ENCODE measurements around the gene MRPL36.

MRPL36 gene

DNA sequence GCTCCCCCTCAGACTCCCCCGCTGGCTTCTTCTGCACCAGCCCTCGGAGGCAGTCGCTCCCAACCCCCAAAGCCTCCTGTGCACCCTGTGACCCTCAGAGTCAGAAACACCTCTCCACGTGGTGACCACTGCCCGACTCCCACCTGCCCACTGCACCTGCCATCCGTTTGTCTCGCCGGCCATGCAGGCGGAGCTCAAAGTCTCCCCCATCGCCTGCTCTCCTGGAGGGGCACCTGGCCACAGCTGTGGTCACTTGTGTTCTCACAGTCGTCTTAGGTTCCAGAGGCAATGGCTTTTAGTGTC, 38.2 kb downstream of the MRPL36 start:
- ATAC-seq = no peak
- Mint-ChIP-seq H3K4me1 (no peaks in the 10 kb centered on the region), H3K4me3 (no peak overlapping the region), H3K27me3 (peaks cover 39% of the 10 kb centered on the region), H3K9me3 (peaks cover 0 to 8% of the 10 kb centered on the region in 2 donors), H3K27ac (no peak overlapping the region)
- no peak for DNase-seq

DNA sequence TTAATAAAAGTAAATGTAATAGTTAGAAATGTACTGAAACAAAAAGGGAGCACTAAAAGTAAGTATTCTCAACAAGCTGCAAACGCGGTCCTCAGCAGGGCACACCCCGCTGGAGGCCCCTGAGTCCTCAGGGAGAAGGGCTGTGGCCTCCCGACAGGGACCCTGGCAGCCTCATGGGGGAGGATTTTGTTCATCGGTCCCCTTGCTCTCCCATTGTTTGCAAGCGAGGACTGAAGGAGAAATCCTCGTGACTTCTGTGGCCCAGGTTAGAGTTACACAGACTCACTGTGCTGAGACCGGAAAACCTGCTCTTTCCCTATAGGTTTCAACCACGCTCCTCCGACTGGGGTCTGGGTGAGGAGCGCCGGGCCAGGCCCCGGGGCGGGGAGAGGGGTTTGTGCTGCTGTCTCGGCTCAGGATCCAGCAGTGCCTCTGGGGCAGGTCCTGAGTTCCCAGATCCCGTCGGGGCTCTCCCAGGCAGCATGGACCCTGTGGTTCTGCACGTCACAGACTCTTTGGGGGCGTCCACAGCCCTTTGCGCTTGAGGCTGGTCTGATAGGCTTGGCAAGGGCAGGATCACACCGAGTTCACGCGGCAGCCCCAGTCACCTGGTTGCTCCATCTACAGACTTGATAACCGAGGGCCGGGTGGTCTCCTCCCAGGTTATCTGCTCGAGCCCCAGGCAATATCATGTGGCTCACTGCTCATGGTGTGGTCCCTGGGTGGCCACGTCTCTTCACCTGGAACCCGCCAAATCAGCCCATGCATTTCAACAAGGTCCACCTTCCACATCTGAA, 38.8 kb downstream of the MRPL36 start:
- H3K27ac Mint-ChIP-seq = no peak overlapping the region
- ATAC-seq = no peak
- H3K27me3 Mint-ChIP-seq = peaks cover 39% of the 10 kb centered on the region
- H3K4me3 Mint-ChIP-seq = no peak overlapping the region
- DNase-seq = no peak
- peaks cover 0 to 8% of the 10 kb centered on the region in 2 donors for H3K9me3 Mint-ChIP-seq
- H3K4me1 Mint-ChIP-seq = no peaks in the 10 kb centered on the region

DNA sequence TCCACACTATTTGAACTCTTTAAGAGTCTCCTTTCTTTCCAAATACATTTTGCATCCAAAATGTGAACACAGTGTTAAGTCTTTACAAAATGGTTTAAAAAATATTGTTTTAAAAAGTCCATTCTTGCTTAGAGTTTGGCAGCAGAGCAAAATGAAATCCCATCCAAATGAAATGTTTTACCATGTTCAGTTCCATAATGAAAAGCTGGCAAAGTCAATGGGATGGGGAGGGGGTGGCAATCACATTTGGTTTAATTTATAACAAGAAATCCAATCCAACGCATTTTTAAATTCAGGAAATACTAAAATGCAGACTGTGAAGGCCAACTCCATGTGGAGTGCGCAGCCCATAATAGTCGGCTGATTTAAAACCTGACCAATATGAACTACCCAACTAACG, 39.4 kb downstream of the MRPL36 start:
- Mint-ChIP-seq H3K4me3 (no peak overlapping the region), H3K27ac (no peak overlapping the region), H3K27me3 (peaks cover 39% of the 10 kb centered on the region), H3K4me1 (no peaks in the 10 kb centered on the region), H3K9me3 (peaks cover 0 to 8% of the 10 kb centered on the region in 2 donors)
- DNase-seq (no peak), ATAC-seq (no peak)

DNA sequence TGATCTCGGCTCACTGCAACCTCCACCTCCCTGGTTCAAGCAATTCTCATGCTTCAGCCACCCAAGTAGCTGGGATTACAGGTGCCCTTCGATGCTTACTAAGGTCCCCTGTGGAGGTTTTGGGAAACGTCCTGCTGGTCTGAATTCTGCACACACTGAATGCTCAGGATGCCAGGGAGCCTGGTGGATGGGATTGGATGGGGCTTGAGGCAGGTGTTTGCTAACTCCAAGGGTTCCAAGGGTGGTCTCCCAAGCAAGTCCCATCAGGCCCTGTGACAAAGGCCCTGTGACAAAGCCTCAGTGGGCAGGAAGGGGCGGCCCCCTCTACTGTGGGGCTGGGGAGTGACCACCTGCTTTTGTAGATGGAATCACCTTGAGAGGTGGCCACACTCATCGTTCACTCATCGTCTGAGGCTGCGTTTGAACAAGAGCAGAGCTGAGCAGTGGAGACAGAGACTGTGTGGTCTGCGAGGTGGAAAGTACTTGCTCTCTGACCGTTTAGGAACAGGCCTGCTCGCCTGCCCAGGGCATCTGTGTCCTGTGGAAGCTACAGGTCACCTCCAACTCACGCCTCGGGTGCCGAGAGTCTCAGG, 40.2 kb downstream of the MRPL36 start:
- Mint-ChIP-seq H3K4me3 (no peak overlapping the region), H3K4me1 (no peaks in the 10 kb centered on the region), H3K27me3 (peaks cover 32% of the 10 kb centered on the region), H3K27ac (no peak overlapping the region), H3K9me3 (peaks cover 0 to 8% of the 10 kb centered on the region in 2 donors)
- DNase-seq (peak in 1 of 2 donors; percentile 4), ATAC-seq (no peak)

DNA sequence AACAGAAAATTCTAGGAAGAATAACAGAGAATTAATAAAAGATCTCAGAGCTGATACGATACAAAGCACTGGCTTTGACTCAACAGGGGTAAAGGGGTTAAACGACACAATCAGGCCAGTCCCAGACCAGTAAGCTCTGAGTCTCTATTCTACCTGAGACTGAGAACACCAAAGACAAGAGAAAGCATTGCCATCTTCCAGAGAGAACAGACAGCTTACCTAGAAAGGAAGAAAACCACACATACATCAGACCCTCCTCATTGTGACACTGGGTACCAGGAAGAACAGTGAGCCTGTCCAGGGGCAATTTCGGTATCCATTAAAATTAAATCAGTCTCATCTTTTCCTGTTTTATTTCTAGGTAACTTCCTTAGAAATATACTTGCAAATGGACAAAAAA, 41.1 kb downstream of the MRPL36 start:
- Mint-ChIP-seq H3K27ac (no peak overlapping the region), H3K4me3 (no peak overlapping the region), H3K9me3 (peaks cover 0 to 8% of the 10 kb centered on the region in 2 donors), H3K27me3 (peaks cover 23% of the 10 kb centered on the region), H3K4me1 (no peaks in the 10 kb centered on the region)
- DNase-seq = no peak
- ATAC-seq = no peak

DNA sequence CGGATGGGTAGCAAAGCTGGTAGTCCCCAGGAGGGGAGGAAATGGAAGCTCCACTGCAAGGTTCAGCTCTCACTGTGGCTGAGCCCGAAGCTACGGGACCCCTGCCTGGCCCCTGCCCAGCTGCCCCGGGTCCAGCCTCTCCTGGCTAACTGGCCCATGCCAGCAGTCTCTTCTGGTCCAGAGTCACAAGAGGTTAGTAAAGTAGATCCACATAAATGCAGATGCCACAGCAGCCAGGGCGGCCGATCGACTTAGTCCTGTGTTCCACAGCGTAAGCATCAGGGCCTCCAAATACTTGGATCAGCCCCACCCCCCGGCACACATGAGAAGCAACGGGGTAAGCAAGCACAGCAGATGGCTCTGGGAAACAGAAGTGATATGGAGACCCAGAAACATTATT, 42.1 kb downstream of the MRPL36 start:
- Mint-ChIP-seq H3K9me3 (peaks cover 0 to 8% of the 10 kb centered on the region in 2 donors), H3K4me3 (no peak overlapping the region), H3K27me3 (peaks cover 14% of the 10 kb centered on the region), H3K27ac (no peak overlapping the region), H3K4me1 (no peaks in the 10 kb centered on the region)
- ATAC-seq (no peak), DNase-seq (peak in 1 of 2 donors; percentile 3)

DNA sequence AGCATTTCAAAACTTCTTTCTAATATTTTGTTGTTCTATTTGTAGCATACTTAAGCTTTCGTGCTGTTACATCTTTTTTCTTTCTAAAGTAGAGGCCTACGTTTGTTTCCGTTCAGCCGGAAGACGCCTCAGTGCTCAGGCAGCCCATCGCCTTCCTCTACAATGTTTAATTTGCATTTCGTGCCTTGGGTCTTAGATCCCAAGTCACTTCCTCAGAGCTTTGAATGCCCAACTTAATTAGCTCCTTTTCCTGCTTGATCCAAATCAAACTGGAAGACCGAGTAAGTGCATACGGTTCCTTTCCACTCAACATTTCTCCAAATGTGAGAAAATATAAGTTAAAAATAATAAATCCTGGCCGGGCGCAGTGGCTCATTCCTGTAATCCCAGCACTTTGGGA, 43.2 kb downstream of the MRPL36 start:
- no peak overlapping the region for H3K4me3 Mint-ChIP-seq
- peak overlapping the region in 1 of 2 donors; percentile 19 for H3K27ac Mint-ChIP-seq
- H3K9me3 Mint-ChIP-seq = peaks cover 0 to 8% of the 10 kb centered on the region in 2 donors
- no peaks in the 10 kb centered on the region for H3K4me1 Mint-ChIP-seq
- DNase-seq = peak in 1 of 2 donors; percentile 2
- H3K27me3 Mint-ChIP-seq = peaks cover 14% of the 10 kb centered on the region
- no peak for ATAC-seq

DNA sequence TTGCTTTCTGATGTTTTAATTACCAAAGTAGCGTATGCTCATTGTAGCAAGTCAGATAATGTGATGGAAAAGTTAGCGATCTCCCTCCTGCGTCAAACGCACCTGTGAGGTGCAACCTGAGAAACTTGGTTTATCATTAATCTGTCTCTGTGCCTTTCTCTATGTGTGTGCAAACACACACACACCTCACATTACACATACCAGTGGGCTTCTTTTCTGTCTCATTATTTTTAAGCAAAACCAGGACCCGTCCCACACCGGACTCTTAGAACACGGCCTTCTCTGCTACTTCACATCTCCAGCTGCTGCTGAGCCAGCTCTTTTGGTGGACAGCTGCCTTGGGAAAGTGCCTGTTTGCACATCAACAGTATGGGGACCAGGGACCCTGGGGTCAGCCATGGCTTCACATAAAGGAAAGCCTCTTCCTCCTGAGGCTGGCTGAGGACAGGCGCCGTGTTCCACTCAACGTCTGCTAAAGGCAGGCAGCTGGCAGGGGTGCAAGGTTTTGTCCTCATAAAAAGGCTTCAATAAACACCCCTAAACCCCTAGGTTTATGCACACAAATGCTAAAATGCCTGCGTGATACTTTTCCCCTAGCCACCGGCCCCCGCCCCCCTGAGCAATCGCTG, 44.2 kb downstream of the MRPL36 start:
- Mint-ChIP-seq H3K27me3 (peaks cover 13% of the 10 kb centered on the region), H3K27ac (no peak overlapping the region), H3K9me3 (peaks cover 0 to 8% of the 10 kb centered on the region in 2 donors), H3K4me1 (no peaks in the 10 kb centered on the region), H3K4me3 (no peak overlapping the region)
- DNase-seq = peak in 1 of 2 donors; percentile 4
- no peak for ATAC-seq

DNA sequence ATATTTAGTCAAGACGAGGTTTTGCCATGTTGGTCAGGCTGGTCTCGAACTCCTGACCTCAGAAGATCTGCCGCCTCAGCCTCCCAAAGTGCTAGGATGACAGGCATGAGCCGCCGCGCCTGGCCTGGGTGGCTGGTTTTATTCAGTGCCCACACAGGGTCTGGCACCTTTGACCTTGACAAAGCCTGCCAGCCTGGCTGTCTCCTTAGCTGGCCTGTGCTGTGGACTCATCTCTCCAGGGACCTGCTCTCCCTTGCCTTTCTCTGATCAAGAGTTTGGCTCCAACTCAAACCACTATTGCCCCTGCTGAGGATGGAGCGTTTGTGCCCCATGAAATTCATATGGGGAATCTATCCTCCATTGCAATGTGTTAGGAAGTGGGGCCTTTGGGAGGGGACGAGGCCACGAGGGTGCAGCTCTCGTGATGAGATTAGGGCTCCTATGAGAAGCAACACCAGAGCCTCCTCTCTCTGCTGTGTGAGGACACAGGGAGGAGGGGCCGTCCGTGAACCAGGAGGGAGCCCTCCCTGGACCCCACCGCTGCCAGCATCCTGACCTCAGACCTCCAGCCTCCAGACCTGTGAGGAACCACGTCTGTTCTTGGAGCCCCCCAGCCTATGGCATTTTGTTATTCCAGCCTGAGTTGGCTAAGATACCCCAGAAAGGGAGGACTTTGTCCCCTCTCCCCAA, 45.0 kb downstream of the MRPL36 start:
- Mint-ChIP-seq H3K27me3 (peaks cover 13% of the 10 kb centered on the region), H3K9me3 (peaks cover 0 to 8% of the 10 kb centered on the region in 2 donors), H3K4me3 (no peak overlapping the region), H3K27ac (no peak overlapping the region), H3K4me1 (no peaks in the 10 kb centered on the region)
- ATAC-seq (no peak), DNase-seq (no peak)

DNA sequence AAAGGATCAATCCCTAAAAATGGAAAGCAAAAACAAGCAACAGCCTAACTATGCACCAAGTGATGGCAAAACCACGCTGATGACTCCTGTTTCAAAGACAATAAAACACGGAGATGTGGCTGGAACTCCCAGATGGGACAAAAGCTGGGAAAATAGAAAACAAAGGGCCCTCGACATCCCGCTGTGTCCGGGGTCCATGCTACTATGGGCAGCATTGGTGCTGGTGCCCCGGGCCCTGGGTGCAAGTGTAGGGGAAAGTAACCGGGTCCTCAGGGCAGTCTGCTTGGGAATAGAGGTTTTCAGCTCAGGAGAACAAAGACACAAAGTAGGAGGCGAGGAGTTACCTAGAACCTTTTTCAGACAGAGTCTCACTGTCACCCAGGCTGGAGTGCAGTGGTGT, 46.1 kb downstream of the MRPL36 start:
- ATAC-seq (no peak), DNase-seq (no peak)
- peaks cover 0 to 4% of the 10 kb centered on the region in 2 donors for H3K9me3 Mint-ChIP-seq
- H3K27me3 Mint-ChIP-seq = peaks cover 13% of the 10 kb centered on the region
- H3K4me1 Mint-ChIP-seq = no peaks in the 10 kb centered on the region
- no peak overlapping the region for H3K4me3 Mint-ChIP-seq
- no peak overlapping the region for H3K27ac Mint-ChIP-seq

DNA sequence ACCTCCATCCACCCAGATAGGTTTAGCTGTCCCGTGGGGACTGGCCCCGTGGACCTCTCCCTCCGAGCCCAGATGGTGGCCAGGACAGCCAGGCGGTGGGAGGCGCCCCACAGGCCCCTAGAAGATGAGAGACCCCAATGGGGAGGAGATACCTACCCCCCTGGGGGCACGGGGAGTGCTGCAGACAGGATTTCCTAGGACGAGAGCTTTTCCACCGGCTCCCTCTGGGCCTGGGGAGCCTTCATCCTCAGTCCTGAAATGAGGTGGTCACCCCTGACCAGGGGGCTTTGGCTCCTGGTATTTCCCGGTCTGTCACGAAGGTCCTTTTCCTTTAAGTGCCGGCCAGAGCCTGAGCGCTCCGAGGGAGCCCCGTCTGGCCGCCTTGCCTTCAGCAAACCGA, 46.8 kb downstream of the MRPL36 start:
- H3K27ac Mint-ChIP-seq = no peak overlapping the region
- no peaks in the 10 kb centered on the region for H3K4me1 Mint-ChIP-seq
- H3K4me3 Mint-ChIP-seq = no peak overlapping the region
- peaks cover 13% of the 10 kb centered on the region for H3K27me3 Mint-ChIP-seq
- DNase-seq (peak in 1 of 2 donors; percentile 7), ATAC-seq (no peak)
- no peaks in the 10 kb centered on the region for H3K9me3 Mint-ChIP-seq

DNA sequence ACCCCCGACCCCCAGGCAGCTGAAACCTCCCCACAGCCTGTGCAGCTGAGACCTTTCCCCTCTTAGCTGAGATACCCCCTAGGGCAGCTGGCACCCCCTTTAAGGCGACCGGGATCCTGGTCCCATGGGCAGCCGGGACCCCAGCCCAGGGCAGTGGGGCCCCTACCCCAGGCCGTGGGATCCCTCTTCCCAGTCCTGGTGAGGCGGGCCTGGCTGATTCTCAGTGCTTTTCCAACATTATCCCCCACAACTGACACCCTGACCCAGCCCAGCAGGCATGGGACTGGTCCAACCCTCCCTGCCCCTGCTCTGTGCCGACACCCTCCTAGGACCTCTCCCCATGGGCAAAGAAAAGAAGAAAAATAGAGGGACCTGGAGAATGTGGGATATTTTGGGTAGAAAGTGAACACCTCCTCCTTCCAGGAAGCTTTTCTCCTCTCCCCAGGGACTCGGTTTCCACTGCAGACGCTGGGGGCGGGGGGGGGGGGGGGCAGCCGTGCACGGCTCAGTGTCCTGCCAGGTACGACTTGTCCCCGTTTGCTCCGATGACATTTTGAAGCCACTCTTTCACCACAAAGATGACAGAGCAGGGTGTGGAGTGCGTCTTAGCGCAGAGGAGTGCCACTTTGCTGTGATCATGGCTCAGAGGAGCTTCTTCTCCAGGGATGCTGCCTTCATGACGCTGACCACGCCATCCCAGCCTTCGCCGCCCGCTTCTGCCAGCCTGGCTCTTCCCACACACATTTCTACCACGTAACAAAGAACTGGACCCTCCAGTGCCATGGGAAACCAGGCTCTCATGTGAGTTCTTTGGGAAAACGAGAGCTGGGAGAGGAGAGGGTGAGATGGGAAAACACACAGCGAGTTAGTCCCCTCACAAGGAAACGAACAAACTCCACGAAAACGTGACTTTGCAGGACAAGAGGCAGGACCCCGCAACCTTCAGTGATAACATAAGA, 47.5 kb downstream of the MRPL36 start:
- no peaks in the 10 kb centered on the region for H3K9me3 Mint-ChIP-seq
- peak; percentile 14 for ATAC-seq
- peaks cover 13% of the 10 kb centered on the region for H3K27me3 Mint-ChIP-seq
- peak in 1 of 2 donors; percentile 3 for DNase-seq
- H3K4me1 Mint-ChIP-seq = no peaks in the 10 kb centered on the region
- H3K27ac Mint-ChIP-seq = peak overlapping the region in 1 of 2 donors; percentile 76
- H3K4me3 Mint-ChIP-seq = no peak overlapping the region

DNA sequence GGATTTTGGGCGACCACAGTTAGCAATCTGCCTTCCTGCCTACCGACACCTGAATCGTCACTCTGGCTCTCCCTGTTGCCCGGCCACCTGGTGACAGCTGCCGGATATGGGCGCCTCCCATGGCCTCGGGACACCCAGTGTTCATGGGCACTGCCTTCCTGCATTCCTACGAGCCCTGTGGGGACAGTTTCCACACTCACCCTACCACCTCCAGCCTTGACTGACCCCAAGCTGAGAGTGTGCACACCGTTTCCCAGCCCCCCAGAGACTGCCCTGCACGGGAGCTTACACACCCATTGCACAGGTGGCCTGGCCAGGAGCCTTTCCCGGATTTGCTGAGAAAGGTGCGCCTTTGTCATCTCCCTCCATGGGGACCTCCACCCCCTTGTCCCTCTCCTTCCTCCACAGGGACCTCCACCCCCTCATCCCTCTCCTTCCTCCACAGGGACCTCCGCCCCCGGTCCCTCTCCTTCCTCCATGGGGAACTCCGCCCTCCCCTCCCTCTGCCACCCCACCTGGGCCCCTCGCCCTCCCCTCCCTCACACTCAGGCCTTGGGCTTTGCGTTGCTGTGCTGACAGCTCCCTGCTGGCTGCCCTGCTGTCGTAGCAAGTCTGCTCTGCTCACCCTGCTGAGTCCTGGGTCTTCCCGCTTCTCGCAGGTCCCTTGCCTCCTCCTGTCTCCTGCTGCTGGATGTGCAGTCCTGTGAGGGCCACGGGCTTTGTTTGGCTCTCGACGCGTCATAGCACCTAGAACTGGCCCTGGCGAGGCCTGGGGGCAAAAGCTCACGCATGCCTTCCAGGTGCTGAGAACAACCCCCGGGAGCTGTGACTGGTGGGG, 48.4 kb downstream of the MRPL36 start:
- ATAC-seq (peak; percentile 8), DNase-seq (no peak)
- H3K27ac Mint-ChIP-seq = peak overlapping the region in 1 of 2 donors; percentile 76
- H3K27me3 Mint-ChIP-seq = peaks cover 13% of the 10 kb centered on the region
- H3K9me3 Mint-ChIP-seq = no peaks in the 10 kb centered on the region
- H3K4me3 Mint-ChIP-seq = no peak overlapping the region
- H3K4me1 Mint-ChIP-seq = no peaks in the 10 kb centered on the region

DNA sequence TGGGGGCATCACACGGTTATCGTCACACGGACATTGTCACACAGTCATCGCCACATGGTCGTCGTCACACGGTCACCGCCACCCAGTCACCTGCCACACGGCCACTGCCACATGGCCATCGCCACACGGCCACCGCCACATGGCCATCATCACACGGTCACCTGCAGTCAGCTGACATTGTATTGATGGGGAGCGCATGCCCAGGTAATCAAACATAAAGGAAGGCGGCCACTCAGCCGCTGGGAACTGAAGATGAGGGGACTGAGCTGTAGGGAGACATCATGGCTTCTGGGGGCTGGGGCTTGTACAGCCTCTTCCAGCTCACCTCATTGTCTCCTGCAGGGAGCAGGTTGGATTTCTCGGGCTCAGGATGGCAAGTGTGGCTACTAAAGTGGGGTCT, 49.2 kb downstream of the MRPL36 start:
- Mint-ChIP-seq H3K4me3 (no peak overlapping the region), H3K27me3 (peaks cover 19% of the 10 kb centered on the region), H3K27ac (no peak overlapping the region), H3K4me1 (no peaks in the 10 kb centered on the region), H3K9me3 (no peaks in the 10 kb centered on the region)
- DNase-seq (no peak), ATAC-seq (no peak)
